NCI-H526 (cell line): Measurements from ENCODE around the gene TMEM107.
A peak's percentile ranks its signal among the peaks of the same experiment; 100 is the strongest.

Source experiments
- DNase-seq, 2 experiments: peaks; one replicate each; lab custom pipeline; 2025; lab: John Stamatoyannopoulos, UW

Gene TMEM107

GRCh38 chr17:8189711-8190477 lies 13.7 kb upstream of the TMEM107 start, which contains the start of gene BORCS6:
Gene BORCS6 (minus strand): TSS chr17:8190180. CDS start chr17:8190140, 40 bp downstream.
- DNase-seq, result peak; percentile 91 to 94

GRCh38 chr17:8189041-8189710 lies 13.0 kb upstream of the TMEM107 start:
- peak in 1 of 2 experiments; percentile 32 for DNase-seq

- no peak for DNase-seq
Measured at GRCh38 chr17:8188263-8188839, 12.2 kb upstream of the TMEM107 start.

- peak; percentile 95 to 97 for DNase-seq
Measured at GRCh38 chr17:8187517-8188262, 11.5 kb upstream of the TMEM107 start.

GRCh38 chr17:8186787-8187516 lies 10.8 kb upstream of the TMEM107 start:
- DNase-seq, result peak; percentile 92 to 94

- no peak for DNase-seq
Measured at GRCh38 chr17:8186446-8186786, 10.2 kb upstream of the TMEM107 start.

GRCh38 chr17:8185582-8186445 lies 9.6 kb upstream of the TMEM107 start:
- peak; percentile 51 to 79 for DNase-seq

- DNase-seq, result no peak
Measured at GRCh38 chr17:8176998-8177731, 985 bp upstream of the TMEM107 start.

GRCh38 chr17:8175795-8176196 lies 384 bp downstream of the TMEM107 start:
- DNase-seq, result peak in 1 of 2 experiments; percentile 24

GRCh38 chr17:8173871-8174322 lies 2.3 kb downstream of the TMEM107 start:
- DNase-seq, result peak in 1 of 2 experiments; percentile 77

- DNase-seq, result peak; percentile 93 to 99
Measured at GRCh38 chr17:8173056-8173870, 2.9 kb downstream of the TMEM107 start.

GRCh38 chr17:8170186-8170585 lies 6.0 kb downstream of the TMEM107 start:
- DNase-seq, result peak in 1 of 2 experiments; percentile 16

GRCh38 chr17:8167526-8167925 lies 8.7 kb downstream of the TMEM107 start:
- DNase-seq, result no peak

GRCh38 chr17:8166731-8167130 lies 9.4 kb downstream of the TMEM107 start:
- no peak for DNase-seq

GRCh38 chr17:8164815-8165131 lies 11.4 kb downstream of the TMEM107 start:
- no peak for DNase-seq

GRCh38 chr17:8163978-8164814 lies 12.0 kb downstream of the TMEM107 start:
- peak in 1 of 2 experiments; percentile 21 for DNase-seq

- DNase-seq, result peak in 1 of 2 experiments; percentile 46
Measured at GRCh38 chr17:8162997-8163977, 12.9 kb downstream of the TMEM107 start.
